GM18499 (cell line): ENCODE measurements around the gene MGLL.

Experiments used
- ATAC-seq: cut with Tn5 transposase; IDR thresholded peaks from one replicate; pipeline ENCODE4 v1.9.1; 2021; ENCODE audit warnings: moderate number of reproducible peaks; ENCODE audit not compliant: insufficient read depth, unreplicated experiment

MGLL gene

DNA sequence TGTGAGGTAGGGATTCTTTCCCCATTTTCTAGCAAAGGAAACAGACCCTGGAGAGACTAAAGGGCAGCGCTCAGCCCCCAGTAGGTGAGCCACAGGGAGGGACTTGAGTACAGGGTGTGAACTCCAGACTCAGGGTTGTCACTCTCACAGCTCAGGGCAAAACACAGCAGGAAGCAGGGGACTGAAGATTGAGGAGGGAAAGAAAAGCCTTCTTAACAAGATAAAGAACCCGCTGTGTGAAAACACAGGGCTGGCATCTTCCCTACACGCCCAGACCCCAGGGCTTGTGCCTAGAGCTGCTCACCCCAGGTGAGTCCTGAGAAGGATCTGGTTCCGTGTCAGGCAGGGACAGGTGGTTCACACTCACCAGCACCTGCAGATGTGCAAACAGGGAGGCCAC, 90.0 kb downstream of the MGLL start:
- no peak for ATAC-seq

DNA sequence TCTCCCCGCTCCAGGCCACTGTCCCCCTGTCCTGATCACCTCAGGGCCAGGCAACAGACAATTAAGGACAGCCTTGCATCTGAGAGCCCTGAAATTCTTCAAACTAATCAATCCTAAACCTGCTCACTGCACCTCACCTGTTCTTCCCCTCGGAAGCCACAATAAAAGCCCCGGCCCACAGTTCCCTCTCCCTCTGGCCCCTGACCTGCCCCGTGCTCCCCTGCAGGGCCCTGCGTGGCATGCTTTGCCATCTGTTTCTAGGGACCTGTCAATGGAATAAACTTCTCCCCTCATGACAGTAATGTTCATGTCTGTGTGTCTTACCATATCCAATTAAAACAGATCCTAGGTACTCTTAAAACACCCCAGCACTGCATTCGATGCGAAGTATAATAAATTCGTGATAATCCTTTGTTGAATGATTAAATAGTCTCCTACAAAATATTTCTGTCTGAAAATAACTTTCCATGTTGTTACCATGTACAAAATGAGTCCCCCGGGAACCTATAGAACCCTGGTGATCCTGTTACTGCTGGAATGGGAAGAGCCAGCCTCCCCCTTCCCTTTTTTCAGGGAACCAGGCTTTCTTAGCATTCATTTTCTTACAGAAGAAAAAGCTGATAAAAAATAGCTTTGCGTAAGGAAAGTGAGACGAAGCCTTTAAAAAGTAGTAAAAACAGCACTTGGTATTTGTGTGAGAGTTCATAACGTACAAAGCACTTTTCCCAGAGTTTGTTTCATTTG, 90.6 kb downstream of the MGLL start:
- no peak for ATAC-seq

DNA sequence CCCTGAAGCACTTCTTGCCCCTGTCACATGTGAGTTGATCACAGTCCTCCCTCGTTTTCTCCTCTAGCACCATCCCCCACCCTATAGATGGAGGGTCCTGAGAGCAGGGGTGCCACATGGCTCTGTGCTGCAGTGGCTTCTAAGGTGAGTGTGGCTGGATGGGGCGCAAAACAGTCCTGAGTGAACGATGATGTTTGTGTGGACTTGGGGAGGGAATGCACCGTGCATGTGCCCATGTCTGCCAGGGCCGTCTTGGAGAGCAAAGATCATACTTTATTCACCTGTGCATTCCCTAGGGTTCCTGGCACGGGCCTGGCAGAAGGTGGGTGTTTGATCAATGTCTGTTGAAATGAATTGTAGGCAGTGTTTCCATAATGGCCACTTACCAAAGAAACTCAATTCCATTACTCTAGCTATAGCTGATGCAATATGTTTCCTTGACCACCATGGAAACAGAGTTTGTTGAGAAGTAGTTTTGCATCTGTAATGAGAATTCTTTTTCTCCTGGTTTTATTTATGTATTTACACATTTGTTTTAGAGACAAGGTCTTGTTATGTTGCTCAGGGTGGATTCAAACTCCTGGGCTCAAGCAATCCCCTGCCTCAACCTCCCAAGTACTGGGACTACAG, 91.5 kb downstream of the MGLL start:
- ATAC-seq, result no peak

DNA sequence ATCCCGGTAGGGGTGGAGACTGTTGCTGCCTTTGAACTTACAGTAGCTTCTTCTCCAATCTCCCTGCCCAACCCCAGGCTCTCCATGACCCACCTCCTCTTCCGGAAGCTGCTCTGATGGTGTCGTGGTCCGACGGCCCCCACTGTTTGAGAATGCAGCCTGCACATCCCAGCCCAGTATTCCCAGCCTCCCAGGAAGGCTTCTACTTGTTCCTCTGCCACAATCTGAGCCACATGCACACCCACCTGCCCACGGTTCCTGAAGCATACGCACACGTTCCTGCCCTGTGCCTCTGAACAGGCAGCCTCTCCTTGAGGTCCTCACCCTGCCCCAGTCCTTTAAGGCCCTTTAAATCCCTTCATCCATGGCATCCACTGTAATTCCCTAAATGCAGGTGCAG, 92.1 kb downstream of the MGLL start:
- no peak for ATAC-seq

- no peak for ATAC-seq
Measured at GRCh38 chr3:127729556-127730056, 92.7 kb downstream of the MGLL start.

GRCh38 chr3:127728417-127729015, 93.8 kb downstream of the MGLL start:
- no peak for ATAC-seq

- no peak for ATAC-seq
Measured at GRCh38 chr3:127726894-127727293, 95.4 kb downstream of the MGLL start.

GRCh38 chr3:127723011-127723567, 99.2 kb downstream of the MGLL start:
- ATAC-seq, result no peak

DNA sequence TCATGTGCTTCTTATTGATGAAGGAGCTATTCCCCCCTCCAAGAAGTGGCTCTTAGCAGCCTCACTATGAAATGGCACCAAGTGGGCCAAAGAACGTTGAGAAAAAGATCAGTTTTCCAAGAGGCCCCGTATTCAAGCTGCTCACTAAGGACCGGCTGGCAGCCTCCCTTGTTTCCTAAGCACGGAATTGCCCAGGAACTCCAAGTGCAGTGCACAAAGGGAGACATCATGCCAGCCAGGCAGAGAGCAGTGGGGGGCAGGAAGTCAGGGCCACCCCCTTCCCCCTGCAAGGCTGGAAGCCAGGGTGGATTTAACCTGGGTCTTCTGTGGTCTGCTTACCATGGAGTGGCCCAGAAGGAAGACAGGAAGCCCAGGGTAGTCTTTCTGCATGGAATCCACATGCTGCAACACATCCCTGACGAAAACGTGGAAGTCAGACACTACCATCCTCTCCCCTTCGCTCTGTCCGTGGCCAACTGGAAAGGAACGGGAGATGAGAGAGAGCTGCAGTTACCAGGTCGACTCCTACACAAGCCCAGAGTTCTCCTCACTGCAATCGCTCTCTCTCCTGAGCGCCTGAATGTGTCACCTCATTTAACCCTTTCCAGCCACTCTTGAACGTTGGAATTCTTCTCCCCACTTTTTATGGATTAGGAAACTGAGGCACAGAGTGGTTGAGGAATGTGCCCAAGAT, 100.1 kb downstream of the MGLL start:
- no peak for ATAC-seq

DNA sequence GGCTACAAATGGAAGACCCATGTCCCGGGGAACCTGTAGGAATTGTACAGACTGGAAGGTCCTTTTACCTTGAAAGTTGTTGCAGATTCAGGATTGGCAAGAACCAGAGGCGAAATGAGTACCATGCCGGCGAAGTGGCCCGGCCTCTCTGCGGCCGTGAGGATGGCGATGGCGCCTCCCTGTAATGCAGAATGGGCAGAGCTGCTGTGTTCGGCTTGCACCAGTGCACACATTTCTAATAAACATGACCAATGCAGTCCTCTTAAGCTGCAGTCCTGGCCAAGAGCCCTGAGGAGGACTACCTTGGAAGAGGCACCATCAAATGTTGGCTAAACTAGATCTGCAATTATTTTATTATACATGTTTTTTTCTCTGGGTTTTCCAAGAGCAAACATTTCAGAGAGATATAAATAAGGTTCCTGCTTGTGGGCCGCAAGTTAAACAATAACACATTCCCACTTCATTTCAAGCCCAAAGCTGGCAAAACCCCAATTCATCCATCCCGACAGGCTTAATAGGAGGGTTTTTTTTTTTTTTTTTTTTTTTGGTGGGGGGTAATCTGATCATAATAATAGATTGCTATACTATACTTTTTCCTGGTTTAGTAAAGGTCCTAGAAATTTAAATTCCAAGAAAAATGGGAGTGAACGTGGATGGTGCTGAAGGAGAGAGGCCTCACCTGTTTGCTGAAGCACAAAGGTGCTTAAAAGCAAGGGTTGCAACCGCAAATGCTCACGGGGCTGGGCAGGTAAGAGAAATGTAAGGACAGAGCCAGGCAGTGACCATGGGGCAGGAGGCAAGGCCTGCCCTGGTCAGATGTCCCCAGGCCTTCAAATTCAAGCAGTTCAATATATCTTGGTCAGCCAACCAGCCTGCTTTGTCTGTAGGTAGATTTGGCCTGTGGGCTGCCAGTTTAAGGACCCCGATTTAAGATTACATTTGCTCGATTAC, 101.1 kb downstream of the MGLL start:
- no peak for ATAC-seq

DNA sequence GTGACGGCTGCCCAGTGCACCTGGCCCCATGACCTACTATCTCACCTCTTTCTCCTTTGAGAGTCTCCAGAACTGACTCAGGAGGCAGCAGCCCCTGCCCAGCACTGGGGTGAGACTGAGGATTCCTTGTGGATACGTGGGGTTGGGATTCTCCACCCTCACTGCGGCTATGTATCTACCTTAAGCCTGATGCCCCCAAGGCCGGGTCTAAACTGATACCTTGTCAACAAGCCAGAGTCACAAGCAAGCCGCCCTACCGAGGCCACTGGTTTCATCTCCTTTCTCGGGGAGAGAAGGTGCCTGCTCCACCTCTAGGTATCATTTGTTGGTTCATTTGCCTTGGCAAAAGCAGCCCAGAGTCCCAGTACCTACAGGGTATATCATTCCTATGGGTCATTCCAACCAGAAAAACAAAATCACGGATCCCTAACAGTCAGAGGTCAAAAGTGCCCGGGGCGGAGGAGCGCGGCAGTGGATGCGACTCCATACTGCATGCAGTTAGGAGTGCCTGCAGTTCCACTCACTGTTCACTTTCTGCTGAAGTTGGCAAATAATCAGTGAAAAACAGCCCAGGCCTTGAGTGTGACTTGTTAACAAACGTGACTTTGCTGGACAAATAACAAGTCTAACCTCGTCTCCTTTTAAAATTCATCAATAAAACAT, 102.0 kb downstream of the MGLL start:
- no peak for ATAC-seq

DNA sequence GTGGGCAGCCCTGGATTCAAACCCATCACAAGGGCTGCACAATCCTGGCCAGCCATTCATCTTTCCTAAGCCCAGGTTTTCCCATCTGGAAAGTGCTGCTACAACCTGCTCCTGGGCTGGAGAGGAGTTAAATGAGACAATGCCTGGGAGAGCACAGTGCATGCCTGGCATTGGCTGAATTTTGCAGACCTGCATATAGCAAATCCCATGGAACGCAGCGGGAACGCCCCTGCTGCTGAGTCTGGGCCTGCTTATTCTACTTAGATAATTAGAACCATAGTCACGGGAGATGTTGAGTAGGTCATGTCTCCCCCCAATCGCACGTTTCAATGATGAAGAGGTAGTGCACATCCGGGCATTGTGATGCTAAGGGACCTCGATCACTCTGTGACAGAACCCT, 102.9 kb downstream of the MGLL start:
- no peak for ATAC-seq

- no peak for ATAC-seq
Measured at GRCh38 chr3:127718916-127719290, 103.4 kb downstream of the MGLL start.

- ATAC-seq, result no peak
Measured at GRCh38 chr3:127718245-127718915, 103.9 kb downstream of the MGLL start.

DNA sequence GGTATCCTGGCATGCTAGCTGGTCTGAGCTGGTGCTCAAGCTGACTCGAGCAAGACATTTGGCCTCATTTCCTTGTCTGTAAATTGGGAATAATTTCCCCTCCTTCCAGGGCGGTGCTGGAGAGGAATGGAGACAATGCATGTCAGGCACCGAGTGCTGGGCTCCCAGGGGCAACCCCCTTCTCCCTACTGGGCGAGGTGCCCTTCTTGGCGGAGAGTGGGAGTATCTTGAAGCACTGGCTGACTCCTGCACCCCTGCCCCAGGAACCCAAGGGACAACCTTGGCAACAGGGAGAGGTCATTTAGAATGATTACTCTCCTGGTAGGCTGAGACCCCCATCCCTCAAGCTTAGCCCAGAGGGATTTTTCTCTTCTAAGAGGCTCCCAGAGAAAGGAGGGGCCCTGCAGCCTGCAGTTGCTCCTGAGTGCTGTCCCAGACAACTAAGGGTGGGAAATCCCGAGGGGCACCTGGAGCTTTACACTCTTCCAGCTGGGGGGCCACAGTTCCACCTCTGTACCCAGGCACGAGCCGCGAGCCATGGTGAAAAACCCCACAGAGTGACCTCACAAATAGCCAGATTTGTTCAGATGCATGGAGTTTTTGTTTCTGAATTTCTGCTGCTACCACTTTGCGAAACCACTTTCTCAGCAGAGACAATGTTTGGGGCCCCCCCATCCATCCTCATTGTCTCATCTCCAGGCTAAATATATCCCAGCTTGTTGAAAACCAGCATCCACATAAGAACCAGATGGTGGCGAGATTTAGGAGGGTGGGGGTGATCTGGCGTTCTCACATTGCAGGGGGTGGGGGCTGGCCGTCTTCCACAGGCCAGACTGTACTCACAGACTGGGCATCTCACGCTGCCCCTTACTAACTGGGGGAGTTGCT, 104.7 kb downstream of the MGLL start:
- no peak for ATAC-seq

- no peak for ATAC-seq
Measured at GRCh38 chr3:127716384-127716783, 105.9 kb downstream of the MGLL start.

- no peak for ATAC-seq
Measured at GRCh38 chr3:127715532-127715931, 106.8 kb downstream of the MGLL start.

DNA sequence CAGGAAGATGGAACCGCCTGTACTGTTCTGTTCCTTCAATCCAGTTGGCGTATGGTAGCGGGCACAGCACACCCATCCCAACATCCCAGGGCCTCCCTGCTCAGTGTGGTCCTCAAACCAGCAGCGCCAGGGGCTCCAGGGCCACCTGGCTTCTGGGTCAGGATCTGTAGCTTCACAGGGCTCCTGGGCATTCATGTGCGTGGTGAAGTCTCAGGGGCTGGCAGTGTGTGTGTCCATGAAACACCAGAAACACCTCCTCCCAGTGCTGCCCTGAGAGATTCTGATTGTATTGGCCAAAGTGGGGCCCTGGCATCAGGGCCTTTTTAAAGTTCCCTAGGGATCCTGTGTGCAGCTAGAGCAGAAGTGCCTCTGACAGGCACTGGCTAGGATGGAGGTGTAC, 107.4 kb downstream of the MGLL start:
- no peak for ATAC-seq
